NT2/D1 (cell line): ENCODE results near the gene NTHL1.

Source experiments
- SUZ12 ChIP-seq: IDR thresholded peaks from 2 replicates; pipeline ENCODE4 v1.6.1; 2011; ENCODE audit not compliant: insufficient read length, insufficient read depth; ENCODE audit errors: extremely low read depth
- YY1 ChIP-seq: IDR thresholded peaks from 2 replicates; pipeline ENCODE4 v1.6.1; 2011; ENCODE audit not compliant: insufficient read length, insufficient read depth
- ZNF274 ChIP-seq: IDR thresholded peaks from 2 replicates; pipeline ENCODE4 v1.6.1; 2011; ENCODE audit warnings: mild to moderate bottlenecking, low read depth, low read length

- TF ChIP-seq YY1 (no peak), ZNF274 (no peak), SUZ12 (no peak)
Observed at GRCh38 chr16:2033057-2033908, 14.4 kb downstream of the NTHL1 start.
